ENCODE measurements around the gene SSX2IP.

GRCh38 chr1:84700070-84700469 lies 9.8 kb upstream of the SSX2IP start:
- TF ChIP-seq CTCF (IDR thresholded peaks at IDR 0.05) (no peak), POLR2A (IDR thresholded peaks at IDR 0.05; ENCODE audit: low read depth) (no peak), EP300 (IDR thresholded peaks at IDR 0.05) (no peak), POLR2AphosphoS5 (IDR thresholded peaks at IDR 0.05) (no peak)

Measured in esophagus muscularis mucosa (tissue), 4 donors.